Endothelial cell (in vitro differentiated cells): Measurements from ENCODE around the gene FOSL1. TPM values are rescaled to one million over a fixed set of nuclear protein-coding genes. Genes with fewer than 3 reads are reported as not detected.
"Not testable (repeated sequence)": the region's sequence is repeated elsewhere in the genome, so short reads cannot be mapped to it uniquely, and the experiment has no call there.

Source experiments
- DNase-seq: peaks from one replicate; pipeline ENCODE4 v3.0.0; 2021; ENCODE audit warnings: low spot score
- H3K27ac Mint-ChIP-seq: one replicate; pipeline ENCODE4 v1.8.0; 2021; ENCODE audit warnings: mixed read lengths, inconsistent platforms; ENCODE audit not compliant: unreplicated experiment
- H3K27me3 Mint-ChIP-seq: one replicate; pipeline ENCODE4 v1.8.0; 2021; ENCODE audit warnings: mild to moderate bottlenecking, moderate library complexity, mixed read lengths, inconsistent platforms; ENCODE audit not compliant: unreplicated experiment
- H3K36me3 Mint-ChIP-seq: one replicate; pipeline ENCODE4 v1.8.0; 2021; ENCODE audit warnings: mild to moderate bottlenecking, low read depth, mixed read lengths, inconsistent platforms; ENCODE audit not compliant: unreplicated experiment
- H3K4me1 Mint-ChIP-seq: one replicate; pipeline ENCODE4 v1.8.0; 2021; ENCODE audit warnings: mild to moderate bottlenecking, mixed read lengths, inconsistent platforms; ENCODE audit not compliant: unreplicated experiment
- H3K4me3 Mint-ChIP-seq: one replicate; pipeline ENCODE4 v1.8.0; 2021; ENCODE audit warnings: mild to moderate bottlenecking, mixed read lengths, inconsistent platforms; ENCODE audit not compliant: unreplicated experiment
- H3K9me3 Mint-ChIP-seq: one replicate; pipeline ENCODE4 v1.8.0; 2021; ENCODE audit warnings: mixed read lengths, inconsistent platforms; ENCODE audit not compliant: unreplicated experiment
- CTCF ChIP-seq: fragments of 200-600 bp; sonication (generic); IDR thresholded peaks from one replicate; pipeline ENCODE4 v1.5.0; 2021; ENCODE audit warnings: antibody characterized with exemption; ENCODE audit not compliant: unreplicated experiment
- total RNA-seq: library from RNA; stranded (reverse); fragmentation: NEBNext Ultra II Directional; extraction: Animal tissue kit (Norgen Biotek cat#: 25700); gene quantifications from one replicate; pipeline ENCODE4 v1.2.1, GENCODE V29; 2021; ENCODE audit not compliant: unreplicated experiment

Gene FOSL1
- total RNA-seq, 1 donor from 2014 or later = 1.3 TPM

- TF ChIP-seq CTCF = no peak
- no peak overlapping the region for H3K27ac Mint-ChIP-seq
- peaks cover 17% of the 10 kb centered on the region for H3K4me1 Mint-ChIP-seq
- no peaks in the 10 kb centered on the region for H3K9me3 Mint-ChIP-seq
- H3K4me3 Mint-ChIP-seq = no peak overlapping the region
- H3K27me3 Mint-ChIP-seq = peaks cover 37% of the 10 kb centered on the region
- peaks cover 33% of the 10 kb centered on the region for H3K36me3 Mint-ChIP-seq
- DNase-seq = no peak
These were observed 49.7 kb downstream of the FOSL1 start for GRCh38 chr11:65850217-65851082.

GRCh38 chr11:65849771-65850216 lies 50.4 kb downstream of the FOSL1 start:
- Mint-ChIP-seq H3K4me1 (peaks cover 16% of the 10 kb centered on the region), H3K9me3 (no peaks in the 10 kb centered on the region), H3K36me3 (peaks cover 26% of the 10 kb centered on the region), H3K27ac (no peak overlapping the region), H3K4me3 (no peak overlapping the region), H3K27me3 (peaks cover 34% of the 10 kb centered on the region)
- no peak for DNase-seq
- TF ChIP-seq CTCF = no peak

- no peak overlapping the region for H3K27ac Mint-ChIP-seq
- H3K27me3 Mint-ChIP-seq = peaks cover 32% of the 10 kb centered on the region
- H3K9me3 Mint-ChIP-seq = no peaks in the 10 kb centered on the region
- TF ChIP-seq CTCF = no peak
- H3K4me3 Mint-ChIP-seq = no peak overlapping the region
- DNase-seq = no peak
- H3K4me1 Mint-ChIP-seq = peaks cover 12% of the 10 kb centered on the region
- peaks cover 22% of the 10 kb centered on the region for H3K36me3 Mint-ChIP-seq
These were observed 50.8 kb downstream of the FOSL1 start for GRCh38 chr11:65849366-65849765.

DNA sequence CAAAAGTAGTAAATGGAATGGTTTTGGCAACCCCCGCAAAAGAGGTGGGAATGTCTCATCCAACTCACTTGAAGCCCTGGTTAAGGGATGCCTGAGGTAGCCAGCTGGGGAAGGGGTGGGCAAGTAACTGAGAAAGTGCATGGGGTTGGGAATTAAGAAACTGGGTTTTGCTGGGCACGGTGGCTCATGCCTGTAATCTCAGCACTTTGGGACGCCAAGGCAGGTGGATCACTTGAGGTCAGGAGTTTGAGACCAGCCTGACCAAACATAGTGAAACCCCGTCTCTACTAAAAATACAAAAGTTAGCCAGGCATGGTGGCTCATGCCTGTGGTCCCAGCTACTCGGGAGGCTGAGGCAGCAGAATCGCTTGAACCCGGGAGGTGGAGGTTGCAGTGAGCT lies 51.5 kb downstream of the FOSL1 start:
- not testable (repeated sequence) for H3K4me3 Mint-ChIP-seq, DNase-seq, H3K4me1 Mint-ChIP-seq, H3K9me3 Mint-ChIP-seq
- Mint-ChIP-seq H3K36me3 (peaks cover 15% of the 10 kb centered on the region), H3K27ac (peak overlapping the region; percentile 9), H3K27me3 (peaks cover 30% of the 10 kb centered on the region)

- TF ChIP-seq CTCF = no peak
- Mint-ChIP-seq H3K9me3 (no peaks in the 10 kb centered on the region), H3K27me3 (peaks cover 23% of the 10 kb centered on the region), H3K4me3 (no peak overlapping the region), H3K36me3 (peaks cover 9% of the 10 kb centered on the region), H3K27ac (no peak overlapping the region), H3K4me1 (peaks cover 3% of the 10 kb centered on the region)
- no peak for DNase-seq
These were observed 52.4 kb downstream of the FOSL1 start for GRCh38 chr11:65847746-65848145.
